HEK293T (cell line): ENCODE results near the gene WNK2.

Source experiments
- CTCF ChIA-PET: fragments of 350-600 bp; formaldehyde crosslinking; extraction: SDS; loops from one replicate; lab custom pipeline; 2021; ENCODE audit warnings: antibody characterized with exemption, inconsistent platforms; lab: Yijun Ruan, JAX
- POLR2A ChIA-PET: fragments of 350-600 bp; formaldehyde crosslinking; extraction: SDS; loops from one replicate; lab custom pipeline; 2020; ENCODE audit warnings: antibody characterized with exemption, inconsistent platforms; lab: Yijun Ruan, JAX
- DNase-seq: peaks from one replicate; pipeline ENCODE4 v3.0.0; 2012; ENCODE audit warnings: mixed read lengths; ENCODE audit errors: extremely low spot score
- ARNT ChIP-seq: fragments of 450-650 bp; IDR thresholded peaks from 2 replicates; pipeline ENCODE4 v1.6.1; 2017; ENCODE audit warnings: mild to moderate bottlenecking
- BHLHE40 ChIP-seq: fragments of 450-650 bp; IDR thresholded peaks from 2 replicates; pipeline ENCODE4 v1.6.1; 2016; ENCODE audit warnings: mild to moderate bottlenecking, moderate library complexity, borderline replicate concordance
- CTBP1 ChIP-seq: fragments of 450-650 bp; IDR thresholded peaks from 2 replicates; pipeline ENCODE4 v1.6.1; 2016; ENCODE audit warnings: borderline replicate concordance
- ELF4 ChIP-seq: fragments of 450-650 bp; IDR thresholded peaks from 2 replicates; pipeline ENCODE4 v1.6.1; 2017; ENCODE audit warnings: antibody characterized with exemption
- FOXA1 ChIP-seq: fragments of 450-650 bp; IDR thresholded peaks from 2 replicates; pipeline ENCODE4 v1.6.1; 2016; ENCODE audit warnings: mild to moderate bottlenecking
- FOXK2 ChIP-seq: fragments of 450-650 bp; IDR thresholded peaks from 2 replicates; pipeline ENCODE4 v1.6.1; 2016; ENCODE audit warnings: mild to moderate bottlenecking
- FOXM1 ChIP-seq: fragments of 450-650 bp; IDR thresholded peaks from 2 replicates; pipeline ENCODE4 v1.6.1; 2017; ENCODE audit warnings: mild to moderate bottlenecking, borderline replicate concordance
- HDGF ChIP-seq: fragments of 450-650 bp; IDR thresholded peaks from 2 replicates; pipeline ENCODE4 v1.6.1; 2017; ENCODE audit warnings: antibody characterized with exemption, borderline replicate concordance
- L3MBTL2 ChIP-seq: fragments of 450-650 bp; conservative IDR thresholded peaks from 2 replicates; pipeline ENCODE4 v1.6.1; 2016; ENCODE audit warnings: mild to moderate bottlenecking
- LEF1 ChIP-seq: fragments of 450-650 bp; IDR thresholded peaks from 2 replicates; pipeline ENCODE4 v1.6.1; 2017; ENCODE audit warnings: mild to moderate bottlenecking, borderline replicate concordance
- NFRKB ChIP-seq: fragments of 450-650 bp; IDR thresholded peaks from 2 replicates; pipeline ENCODE4 v1.6.1; 2016; ENCODE audit warnings: mild to moderate bottlenecking, moderate library complexity
- SP1 ChIP-seq: fragments of 450-650 bp; IDR thresholded peaks from 2 replicates; pipeline ENCODE4 v1.6.1; 2017
- SUZ12 ChIP-seq: fragments of 450-650 bp; IDR thresholded peaks from 2 replicates; pipeline ENCODE4 v1.6.1; 2016; ENCODE audit warnings: mild to moderate bottlenecking
- TARDBP ChIP-seq: fragments of 450-650 bp; IDR thresholded peaks from 2 replicates; pipeline ENCODE4 v1.6.1; 2016
- ZNF384 ChIP-seq: fragments of 450-650 bp; IDR thresholded peaks from 2 replicates; pipeline ENCODE4 v1.6.1; 2016
- TF ChIP-seq, protein P1 (sequence below): fragments of 450-650 bp; IDR thresholded peaks from 2 replicates; pipeline ENCODE4 v1.6.1; 2016

The WNK2 gene

DNA sequence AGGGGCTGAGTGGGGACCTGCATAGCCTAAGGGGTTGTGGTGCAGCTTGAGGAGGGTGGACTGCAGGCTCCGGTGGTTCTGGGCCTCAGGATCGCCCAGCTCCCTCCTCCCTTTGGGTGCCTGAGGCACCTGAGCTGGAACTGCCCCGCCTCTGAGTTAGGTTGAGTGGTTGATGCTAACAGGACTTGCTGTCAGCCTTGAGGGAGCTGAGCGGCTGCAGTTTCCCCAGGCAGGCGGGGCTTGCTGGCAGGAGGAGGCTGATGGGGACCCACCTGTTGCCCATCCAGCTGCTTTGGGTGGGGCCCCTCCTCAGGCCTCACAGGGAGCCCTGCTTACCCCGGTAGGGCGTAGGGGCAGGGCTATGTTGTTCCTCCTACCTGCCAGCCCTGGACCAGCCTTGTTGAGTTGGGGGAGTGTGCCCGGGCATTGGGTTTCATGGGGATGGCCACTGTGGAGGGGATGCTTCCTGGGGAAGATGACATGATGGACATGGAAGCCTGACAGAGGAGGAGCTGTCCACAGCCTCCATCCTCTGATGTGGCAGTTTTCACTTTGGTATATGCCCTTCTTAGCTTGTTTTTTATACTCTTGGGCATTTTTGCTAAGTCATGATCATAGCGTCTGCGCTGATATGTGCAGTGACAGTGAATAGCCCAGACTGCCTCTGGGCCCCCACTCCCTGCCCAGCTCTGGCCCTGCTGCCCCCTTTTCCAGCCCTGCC is 14.3 kb downstream of the WNK2 start:
- CTCF ChIA-PET = no interaction called here
- TF ChIP-seq FOXK2 (no peak), ELF4 (no peak), CTBP1 (no peak), LEF1 (no peak), L3MBTL2 (no peak), FOXM1 (no peak)
- POLR2A ChIA-PET = no interaction called here
- DNase-seq = no peak

DNA sequence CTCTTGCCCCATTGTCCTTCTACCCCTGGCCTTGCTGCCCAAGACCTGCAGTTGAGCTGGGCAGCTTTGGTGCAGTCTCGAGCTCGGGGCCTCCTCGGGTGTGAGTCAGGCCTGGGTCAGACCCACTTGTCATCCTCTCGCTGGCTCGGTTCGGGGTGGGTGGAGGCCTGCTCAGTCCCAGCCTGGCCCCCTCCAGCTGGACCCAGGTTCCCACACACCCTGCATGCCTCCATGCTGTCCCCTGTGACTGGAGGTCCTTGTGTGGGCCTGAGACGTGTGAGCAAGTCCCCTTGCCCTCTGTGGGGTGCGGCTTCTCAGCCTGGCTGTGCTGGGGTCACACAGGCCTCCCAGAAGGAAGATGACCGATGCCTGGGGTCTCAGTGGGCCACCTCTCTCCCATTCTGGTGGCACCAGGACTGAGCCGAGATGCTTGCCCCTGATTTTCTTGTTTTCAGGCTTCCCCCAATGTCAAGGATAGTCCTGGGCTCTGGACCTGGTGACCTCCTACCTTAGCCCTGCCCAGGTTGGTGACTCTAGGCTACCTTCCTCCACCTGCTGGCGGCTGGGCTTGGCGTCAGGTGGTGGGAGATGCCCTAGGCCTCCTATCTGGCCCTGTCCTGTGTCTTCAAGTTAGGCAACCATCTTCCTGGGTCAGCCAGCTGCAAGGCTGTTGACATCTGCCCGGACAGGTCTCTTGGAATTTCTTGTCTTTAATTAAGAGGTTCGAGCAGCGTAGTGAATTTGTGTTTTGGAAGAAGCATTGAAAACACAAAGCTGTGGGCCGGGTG is 15.1 kb downstream of the WNK2 start:
- no peak for DNase-seq
- ChIA-PET POLR2A (no interaction called here), CTCF (no interaction called here)
- no peak for TF ChIP-seq BHLHE40
- TF ChIP-seq FOXK2 = no peak
- TF ChIP-seq FOXA1 = no peak
- no peak for TF ChIP-seq ELF4
- no peak for TF ChIP-seq ARNT
- TF ChIP-seq SP1 = no peak
- no peak for TF ChIP-seq L3MBTL2
- TF ChIP-seq NFRKB = no peak
- no peak for TF ChIP-seq CTBP1
- no peak for TF ChIP-seq ZNF384
- no peak for TF ChIP-seq TARDBP
- TF ChIP-seq, protein P1, sequence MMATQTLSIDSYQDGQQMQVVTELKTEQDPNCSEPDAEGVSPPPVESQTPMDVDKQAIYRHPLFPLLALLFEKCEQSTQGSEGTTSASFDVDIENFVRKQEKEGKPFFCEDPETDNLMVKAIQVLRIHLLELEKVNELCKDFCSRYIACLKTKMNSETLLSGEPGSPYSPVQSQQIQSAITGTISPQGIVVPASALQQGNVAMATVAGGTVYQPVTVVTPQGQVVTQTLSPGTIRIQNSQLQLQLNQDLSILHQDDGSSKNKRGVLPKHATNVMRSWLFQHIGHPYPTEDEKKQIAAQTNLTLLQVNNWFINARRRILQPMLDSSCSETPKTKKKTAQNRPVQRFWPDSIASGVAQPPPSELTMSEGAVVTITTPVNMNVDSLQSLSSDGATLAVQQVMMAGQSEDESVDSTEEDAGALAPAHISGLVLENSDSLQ = no peak
- no peak for TF ChIP-seq HDGF
- no peak for TF ChIP-seq LEF1
- no peak for TF ChIP-seq SUZ12
- TF ChIP-seq FOXM1 = no peak

DNA sequence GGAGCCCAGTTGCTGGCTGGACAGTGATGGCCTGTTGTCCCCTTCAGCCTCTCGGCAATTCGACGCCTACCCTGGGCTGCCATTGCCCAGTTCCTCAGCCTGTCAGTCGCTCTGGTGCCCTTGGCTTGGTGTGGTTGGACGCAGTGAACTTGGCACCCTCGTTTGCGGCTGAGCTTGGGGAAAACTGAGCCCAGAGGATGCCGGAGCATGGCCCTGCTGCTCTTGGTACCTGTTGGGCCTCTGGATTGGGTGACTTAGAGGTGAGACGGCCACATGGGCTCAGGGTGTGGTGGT is 16.5 kb downstream of the WNK2 start:
- TF ChIP-seq CTBP1 (no peak), TARDBP (no peak), HDGF (no peak), FOXM1 (no peak), ELF4 (no peak), NFRKB (no peak), SUZ12 (no peak)
- TF ChIP-seq, protein P1 = no peak
- ChIA-PET POLR2A (no interaction called here), CTCF (no interaction called here)
- no peak for DNase-seq

DNA sequence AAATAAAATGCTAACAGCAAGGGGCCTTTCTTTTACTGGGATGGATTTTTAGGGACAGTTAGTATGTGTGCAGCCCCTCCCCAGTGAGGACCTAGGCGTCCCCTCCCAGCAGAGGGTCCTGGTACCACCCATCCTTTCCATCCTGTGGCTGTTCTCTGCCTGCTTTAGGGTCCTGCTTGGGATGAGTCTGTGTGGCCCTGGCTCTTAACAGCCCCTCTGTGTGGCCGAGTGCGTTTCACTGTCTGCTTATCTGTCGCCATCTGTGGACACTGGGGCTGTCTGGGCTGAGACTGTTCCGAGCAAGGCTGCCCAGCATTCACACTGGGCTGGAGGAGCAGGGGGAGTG is 17.0 kb downstream of the WNK2 start:
- ChIA-PET POLR2A (no interaction called here), CTCF (interaction anchor here (0.7 kb wide), 1 partner anchor 14 kb away, joined by 4 read pairs; no protein-coding TSS in a partner anchor)
- no peak for DNase-seq
- TF ChIP-seq, protein P1 = no peak
- TF ChIP-seq BHLHE40 (no peak), CTBP1 (no peak), LEF1 (no peak), SUZ12 (no peak), HDGF (no peak), FOXK2 (no peak), FOXA1 (no peak), ZNF384 (no peak), FOXM1 (no peak), TARDBP (no peak), L3MBTL2 (no peak), NFRKB (no peak), ARNT (no peak), SP1 (no peak), ELF4 (no peak)

DNA sequence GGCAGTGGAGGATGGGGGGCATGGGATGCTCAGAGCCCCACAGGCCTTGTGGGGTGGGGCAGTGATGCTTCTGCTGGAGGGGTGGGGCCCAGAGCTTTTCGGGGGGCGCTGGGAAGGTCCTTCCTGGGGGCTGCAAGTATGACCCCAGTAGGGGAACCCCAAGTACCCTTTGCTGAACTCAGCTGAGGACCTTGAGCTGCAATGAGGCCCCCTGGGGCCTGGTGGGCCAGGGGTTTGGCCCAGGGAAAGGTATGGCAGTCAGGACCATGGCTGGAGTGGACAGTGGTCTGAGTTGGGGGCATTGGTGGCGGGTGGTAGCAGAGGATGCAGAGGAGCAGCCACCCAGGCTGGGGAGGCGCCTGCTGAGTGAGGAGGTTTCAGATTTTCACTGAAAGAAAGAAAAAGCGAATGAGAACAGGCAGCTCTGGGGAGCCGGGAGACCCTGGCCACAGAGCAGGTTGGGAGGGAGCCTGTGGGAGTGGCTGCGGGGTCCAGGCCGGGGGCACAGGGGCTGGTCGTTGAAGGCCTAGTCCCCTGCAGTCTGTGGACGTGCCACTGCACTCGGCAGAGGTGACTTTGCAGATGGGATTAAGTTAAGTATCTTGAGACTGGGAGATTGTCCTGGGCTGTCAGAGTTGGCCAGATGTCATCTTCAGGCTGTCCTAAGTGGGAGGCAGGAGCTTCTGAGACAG is 19.2 kb downstream of the WNK2 start:
- TF ChIP-seq FOXM1 (no peak), LEF1 (no peak), SP1 (no peak), FOXA1 (no peak), TARDBP (no peak)
- DNase-seq = no peak

DNA sequence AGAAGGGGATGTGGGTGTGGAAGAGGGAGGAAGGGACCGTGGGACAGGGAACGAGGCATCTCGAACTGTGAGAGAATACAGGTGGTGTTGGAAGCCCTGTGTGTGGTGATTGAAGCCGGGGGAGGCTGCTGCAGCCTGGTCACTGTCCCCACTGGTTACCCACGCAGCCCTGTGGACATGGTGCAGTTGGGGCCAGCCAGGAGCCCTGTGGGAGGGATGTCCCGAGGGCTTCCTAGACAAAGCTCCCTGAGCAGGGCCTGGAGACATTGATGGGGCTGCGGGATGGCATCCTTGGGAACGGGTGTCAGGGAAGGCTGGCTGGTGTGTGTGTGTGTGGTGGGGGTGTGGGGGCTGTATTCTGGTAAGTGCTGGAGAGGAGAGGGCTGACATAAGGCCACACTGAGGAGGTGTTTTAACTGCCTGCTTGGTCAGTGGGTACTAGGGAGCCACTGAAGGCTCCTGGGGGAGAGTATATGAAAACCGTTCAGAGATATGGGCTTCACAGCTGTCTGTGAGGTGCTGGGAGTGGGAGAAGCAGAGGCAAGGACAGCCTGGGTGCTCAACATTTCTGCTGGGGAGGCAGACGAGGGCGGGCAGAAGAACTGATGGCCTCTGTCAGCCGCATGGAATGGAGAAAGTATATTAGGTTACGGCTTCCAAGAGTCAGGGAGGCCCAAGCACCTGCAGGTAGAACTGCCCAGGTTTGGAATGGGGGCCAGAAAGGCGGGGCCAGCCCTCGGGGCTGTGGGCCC is 20.0 kb downstream of the WNK2 start:
- ChIA-PET POLR2A (no interaction called here), CTCF (no interaction called here)
- DNase-seq = no peak
- TF ChIP-seq FOXK2 (no peak), SP1 (no peak), ZNF384 (no peak), SUZ12 (no peak), NFRKB (no peak), CTBP1 (no peak), FOXA1 (no peak), LEF1 (no peak), TARDBP (no peak), FOXM1 (no peak), ARNT (no peak), L3MBTL2 (no peak), HDGF (no peak), ELF4 (no peak)

More for the DNA sequence above, 19.2 kb downstream of the WNK2 start:
- ChIA-PET POLR2A (no interaction called here), CTCF (no interaction called here)
